Stimulated activated naive CD8-positive, alpha-beta T cell treated with anti-CD3 and anti-CD28 coated beads, Interleukin-15, amount 100 ng/mL, for 72 hours (primary cell): ENCODE data around the gene NFASC.

ENCODE experiments used
- ATAC-seq: fragments of 150-1000 bp; cut with Tn5 transposase; 2 replicates; pipeline ENCODE4 v1.10.0; 2021; ENCODE audit warnings: mild to moderate bottlenecking, moderate library complexity
- DNase-seq, 2 donors: peaks; one replicate each; pipeline ENCODE4 v3.0.0; 2021 to 2022
- H3K27ac Mint-ChIP-seq, 2 donors: one replicate each; pipeline ENCODE4 v1.8.0; 2022; ENCODE audit warnings: mild to moderate bottlenecking in 2 of 2, mixed read lengths in 2 of 2, moderate library complexity in 2 of 2
- H3K27me3 Mint-ChIP-seq: one replicate; pipeline ENCODE4 v1.8.0; 2022; ENCODE audit warnings: mixed read lengths
- H3K4me1 Mint-ChIP-seq: one replicate; pipeline ENCODE4 v1.8.0; 2022; ENCODE audit warnings: mild to moderate bottlenecking, mixed read lengths
- H3K4me3 Mint-ChIP-seq, 2 donors: one replicate each; pipeline ENCODE4 v1.8.0; 2022; ENCODE audit warnings: mild to moderate bottlenecking in 2 of 2, mixed read lengths in 2 of 2, moderate library complexity in 1 of 2
- H3K9me3 Mint-ChIP-seq, 2 donors: one replicate each; pipeline ENCODE4 v1.8.0; 2022; ENCODE audit warnings: mixed read lengths in 2 of 2

Gene NFASC

DNA sequence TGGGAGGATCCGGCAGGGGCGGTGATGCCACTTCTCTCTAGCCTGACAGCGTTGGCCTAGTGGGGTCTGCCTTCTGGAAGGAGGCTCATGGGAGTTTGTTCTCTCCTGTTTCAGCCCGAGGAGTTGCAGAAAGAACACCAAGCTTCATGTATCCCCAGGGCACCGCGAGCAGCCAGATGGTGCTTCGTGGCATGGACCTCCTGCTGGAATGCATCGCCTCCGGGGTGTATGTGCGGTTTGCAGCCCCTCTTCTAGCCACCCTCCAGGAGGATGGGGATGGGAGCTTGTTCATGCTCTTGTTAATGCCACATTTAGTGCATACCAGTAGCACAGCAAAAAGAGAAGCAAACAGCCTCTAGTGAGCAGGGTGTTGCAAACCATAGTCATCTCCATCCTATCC is 97.5 kb downstream of the NFASC start:
- Mint-ChIP-seq H3K4me1 (peaks cover 9% of the 10 kb centered on the region), H3K9me3 (no peaks in the 10 kb centered on the region), H3K4me3 (no peak overlapping the region), H3K27ac (no peak overlapping the region), H3K27me3 (peaks cover 61% of the 10 kb centered on the region)
- ATAC-seq = no peak
- no peak for DNase-seq

DNA sequence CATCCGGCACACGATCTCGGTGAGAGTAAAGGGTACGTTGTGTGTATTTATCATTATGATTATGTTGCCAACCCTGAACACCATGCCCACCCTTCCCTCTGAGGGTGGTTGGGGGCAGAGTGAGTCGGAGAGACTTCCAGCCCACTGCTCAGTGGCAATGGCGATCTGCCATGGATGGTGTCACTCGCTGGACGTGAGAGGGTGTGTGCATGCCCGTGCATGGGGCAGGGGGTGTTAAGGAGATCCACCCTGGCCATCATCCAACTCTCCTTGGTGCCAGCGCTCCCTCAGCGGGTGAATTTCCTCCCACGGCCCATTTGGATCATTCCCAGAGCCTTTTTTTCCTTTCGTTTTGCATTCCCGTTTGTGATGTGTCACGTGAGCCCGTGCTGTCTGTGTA is 98.3 kb downstream of the NFASC start:
- H3K9me3 Mint-ChIP-seq = no peaks in the 10 kb centered on the region
- H3K4me1 Mint-ChIP-seq = peaks cover 9% of the 10 kb centered on the region
- H3K27me3 Mint-ChIP-seq = peaks cover 61% of the 10 kb centered on the region
- DNase-seq (no peak), ATAC-seq (no peak)
- H3K27ac Mint-ChIP-seq = no peak overlapping the region
- H3K4me3 Mint-ChIP-seq = no peak overlapping the region

DNA sequence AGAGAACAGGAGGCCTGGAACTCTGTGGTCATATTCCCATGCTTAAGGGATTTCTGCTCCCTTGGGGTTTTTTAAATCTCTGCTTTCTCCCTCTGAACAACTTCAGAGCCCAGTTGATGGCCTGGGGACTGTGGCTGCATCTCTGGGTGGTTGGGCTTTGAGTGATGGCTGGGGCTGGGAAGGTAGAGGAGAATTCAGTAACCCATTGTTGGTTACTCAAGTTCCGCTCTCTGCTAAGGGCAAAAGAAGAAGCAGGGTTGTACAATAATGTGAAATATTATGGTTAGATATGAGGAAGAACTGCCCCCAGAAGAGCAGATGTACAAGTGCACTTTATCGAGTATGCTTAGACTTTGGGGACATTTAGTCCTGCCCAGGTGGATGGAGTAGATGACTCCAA is 100.3 kb downstream of the NFASC start:
- Mint-ChIP-seq H3K4me1 (peaks cover 9% of the 10 kb centered on the region), H3K4me3 (no peak overlapping the region), H3K27ac (no peak overlapping the region), H3K27me3 (peaks cover 66% of the 10 kb centered on the region), H3K9me3 (no peaks in the 10 kb centered on the region)
- DNase-seq (no peak), ATAC-seq (no peak)

DNA sequence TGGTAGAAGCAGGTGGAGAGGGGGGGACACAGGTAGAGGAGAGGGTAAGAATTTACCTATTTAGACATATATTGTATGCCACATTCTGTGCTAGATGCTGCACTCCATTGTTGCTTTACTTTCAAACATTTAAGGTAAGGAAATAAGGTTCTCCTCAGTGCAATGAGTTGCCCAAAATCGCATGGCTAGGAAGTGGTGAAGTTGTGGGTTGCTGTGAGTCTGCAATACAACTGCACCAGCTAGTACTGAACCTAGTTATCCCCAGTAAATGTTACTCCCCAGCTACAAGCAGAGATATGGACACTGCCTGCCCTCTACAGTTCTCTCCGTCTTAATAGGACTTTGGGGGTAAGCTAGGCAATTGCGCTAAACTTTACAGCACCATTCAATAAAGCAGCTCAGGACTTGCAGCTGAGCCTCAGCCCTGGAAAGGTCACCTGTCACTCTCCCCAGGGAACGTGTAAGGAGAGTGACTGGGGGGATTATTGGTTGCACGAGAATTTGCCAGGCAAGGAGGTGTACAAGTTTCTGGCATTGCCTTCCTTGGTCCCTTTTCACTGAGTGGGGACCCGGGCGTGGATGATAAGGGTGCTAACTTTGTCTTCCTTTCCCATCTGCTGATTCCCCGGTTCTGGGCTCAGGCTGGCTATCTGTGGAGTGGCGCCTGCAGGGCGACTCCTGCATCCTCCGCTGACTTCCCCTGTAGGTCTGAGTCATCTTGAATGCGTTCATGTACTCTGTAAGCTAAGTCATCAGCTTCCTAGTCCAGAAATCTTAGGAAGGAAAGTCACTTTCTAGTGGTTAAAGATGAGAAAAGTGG is 101.1 kb downstream of the NFASC start:
- Mint-ChIP-seq H3K27me3 (peaks cover 67% of the 10 kb centered on the region), H3K4me1 (peaks cover 9% of the 10 kb centered on the region), H3K4me3 (no peak overlapping the region), H3K27ac (no peak overlapping the region), H3K9me3 (no peaks in the 10 kb centered on the region)
- ATAC-seq (no peak), DNase-seq (no peak)

DNA sequence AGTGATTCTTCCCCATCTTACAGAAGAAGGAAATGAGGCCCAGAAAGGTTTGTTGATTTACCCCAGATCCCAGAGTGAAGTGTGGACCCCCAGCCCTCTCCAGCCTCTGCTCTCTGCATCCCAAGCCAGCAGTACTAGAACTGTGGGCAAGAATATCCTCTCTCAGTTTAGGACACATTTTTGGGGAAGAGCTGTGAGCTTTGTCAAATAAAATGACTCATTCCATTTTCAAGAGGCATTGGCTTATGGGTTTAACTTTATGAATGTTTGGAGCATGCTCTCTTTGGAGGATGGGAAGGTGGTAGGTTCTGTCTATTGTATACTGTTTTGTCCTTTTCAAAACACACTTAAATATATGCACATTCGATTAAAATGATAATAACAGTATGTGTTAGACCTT is 101.8 kb downstream of the NFASC start:
- Mint-ChIP-seq H3K4me3 (no peak overlapping the region), H3K27ac (no peak overlapping the region), H3K4me1 (peaks cover 16% of the 10 kb centered on the region), H3K27me3 (peaks cover 64% of the 10 kb centered on the region), H3K9me3 (no peaks in the 10 kb centered on the region)
- ATAC-seq (no peak), DNase-seq (no peak)

DNA sequence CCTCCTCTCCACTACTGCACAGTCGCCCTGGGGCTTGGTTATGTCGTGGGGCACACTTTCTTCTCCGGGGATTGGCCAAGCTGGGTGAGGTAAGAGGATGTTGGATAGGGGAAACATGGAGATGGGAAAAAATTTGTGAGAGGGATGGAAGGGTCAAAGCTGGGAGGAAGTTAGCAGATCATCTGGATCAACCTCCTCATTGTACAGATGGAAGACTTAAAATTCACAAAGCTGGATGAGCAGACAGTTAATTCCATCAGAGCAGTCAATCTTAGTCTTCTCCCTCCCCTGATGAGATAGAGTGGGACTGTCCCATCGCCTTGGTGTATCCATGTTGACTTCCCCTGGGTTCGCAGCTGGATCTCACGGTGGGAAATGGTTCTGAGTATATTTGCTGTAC is 102.8 kb downstream of the NFASC start:
- peaks cover 70% of the 10 kb centered on the region for H3K27me3 Mint-ChIP-seq
- no peaks in the 10 kb centered on the region for H3K9me3 Mint-ChIP-seq
- peaks cover 21% of the 10 kb centered on the region for H3K4me1 Mint-ChIP-seq
- no peak overlapping the region for H3K4me3 Mint-ChIP-seq
- no peak for DNase-seq
- H3K27ac Mint-ChIP-seq = no peak overlapping the region
- no peak for ATAC-seq

DNA sequence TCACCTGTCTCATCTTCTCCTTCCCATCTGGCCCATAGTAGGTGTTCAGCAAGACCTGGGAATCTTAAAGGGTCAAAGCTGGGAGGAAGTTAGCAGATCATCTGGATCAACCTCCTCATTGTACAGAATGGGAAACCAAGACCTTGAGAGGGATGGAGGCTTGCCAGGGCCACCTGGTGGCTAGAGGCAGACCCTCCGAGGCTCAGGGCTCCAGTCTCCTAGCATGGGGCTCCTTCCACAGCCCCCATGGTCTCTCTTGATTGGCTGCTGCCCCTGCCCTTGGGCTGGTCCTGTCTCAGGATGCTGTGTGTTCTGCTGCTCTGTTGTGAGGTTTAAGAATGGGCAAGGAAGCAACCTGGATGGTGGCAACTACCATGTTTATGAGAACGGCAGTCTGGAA is 103.7 kb downstream of the NFASC start:
- DNase-seq = no peak
- Mint-ChIP-seq H3K9me3 (no peaks in the 10 kb centered on the region), H3K4me3 (no peak overlapping the region), H3K4me1 (peaks cover 21% of the 10 kb centered on the region), H3K27ac (no peak overlapping the region), H3K27me3 (peaks cover 73% of the 10 kb centered on the region)
- no peak for ATAC-seq

DNA sequence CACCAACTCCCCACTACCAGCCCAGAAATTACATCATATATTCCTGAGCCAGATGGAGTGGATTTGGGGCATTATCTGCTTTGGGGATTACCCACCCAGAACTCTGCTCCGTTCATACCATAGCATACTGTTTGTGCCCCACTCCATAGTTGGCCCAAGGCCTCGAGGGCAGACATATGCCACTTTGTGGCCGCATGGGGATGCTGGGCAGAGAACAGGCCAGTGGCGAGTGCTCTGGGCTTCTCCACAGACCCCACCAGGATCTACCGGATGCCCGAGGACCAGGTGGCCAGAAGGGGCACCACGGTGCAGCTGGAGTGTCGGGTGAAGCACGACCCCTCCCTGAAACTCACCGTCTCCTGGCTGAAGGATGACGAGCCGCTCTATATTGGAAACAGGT is 104.4 kb downstream of the NFASC start:
- H3K9me3 Mint-ChIP-seq = no peaks in the 10 kb centered on the region
- no peak overlapping the region for H3K4me3 Mint-ChIP-seq
- H3K27me3 Mint-ChIP-seq = peaks cover 75% of the 10 kb centered on the region
- ATAC-seq (no peak), DNase-seq (no peak)
- peaks cover 21% of the 10 kb centered on the region for H3K4me1 Mint-ChIP-seq
- no peak overlapping the region for H3K27ac Mint-ChIP-seq

DNA sequence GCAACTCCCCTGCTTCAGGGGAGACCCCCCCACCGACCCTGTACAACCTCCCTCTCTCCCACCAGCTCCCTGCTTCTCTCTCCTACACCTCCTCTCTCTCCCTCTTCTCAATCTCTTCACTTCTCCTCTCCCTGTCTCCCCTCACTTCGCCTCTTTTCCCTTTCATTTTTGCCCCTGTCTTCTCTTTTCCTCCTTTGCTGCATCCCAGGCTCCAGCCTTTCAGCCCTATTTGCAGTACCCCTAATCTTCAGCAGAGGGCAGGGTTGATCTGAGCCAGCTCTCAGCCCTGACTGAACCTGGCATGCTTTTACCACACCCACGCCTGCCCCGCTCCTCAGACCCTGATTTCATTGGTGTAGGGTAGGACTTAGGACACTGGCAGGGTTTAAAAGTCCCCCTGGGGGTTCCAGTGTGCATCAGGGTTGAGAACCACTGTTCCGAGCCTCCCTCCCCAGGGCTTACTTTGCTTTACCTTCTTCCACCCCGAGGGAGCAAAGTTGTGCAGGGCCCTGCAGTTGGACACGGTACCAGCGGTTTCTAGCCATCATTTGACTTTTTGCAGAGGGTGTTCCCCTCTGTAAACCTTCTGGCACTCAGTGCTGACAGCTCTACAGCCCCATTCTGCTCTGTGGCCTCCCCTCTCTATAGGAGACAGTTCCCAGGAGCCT is 105.0 kb downstream of the NFASC start:
- Mint-ChIP-seq H3K27me3 (peaks cover 74% of the 10 kb centered on the region), H3K27ac (no peak overlapping the region), H3K4me3 (no peak overlapping the region), H3K4me1 (peaks cover 21% of the 10 kb centered on the region), H3K9me3 (no peaks in the 10 kb centered on the region)
- DNase-seq = peak; percentile 41 to 44
- peak; percentile 65 for ATAC-seq

DNA sequence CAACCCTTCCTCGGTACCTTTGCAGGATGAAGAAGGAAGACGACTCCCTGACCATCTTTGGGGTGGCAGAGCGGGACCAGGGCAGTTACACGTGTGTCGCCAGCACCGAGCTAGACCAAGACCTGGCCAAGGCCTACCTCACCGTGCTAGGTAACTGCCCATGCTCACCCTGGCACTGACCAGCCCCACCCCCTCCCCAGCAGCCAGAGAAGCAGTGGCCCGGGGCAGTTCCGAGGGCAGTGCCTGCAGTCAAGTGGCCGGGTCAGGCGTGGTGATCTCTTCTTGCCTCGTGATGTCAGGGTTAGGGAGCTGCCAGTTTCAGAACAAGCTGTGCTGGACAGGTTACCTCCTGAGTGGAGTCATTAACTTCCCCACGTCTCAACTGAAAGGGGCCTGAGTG is 106.0 kb downstream of the NFASC start:
- no peak overlapping the region for H3K27ac Mint-ChIP-seq
- ATAC-seq (no peak), DNase-seq (no peak)
- peaks cover 21% of the 10 kb centered on the region for H3K4me1 Mint-ChIP-seq
- peaks cover 67% of the 10 kb centered on the region for H3K27me3 Mint-ChIP-seq
- no peak overlapping the region for H3K4me3 Mint-ChIP-seq
- no peaks in the 10 kb centered on the region for H3K9me3 Mint-ChIP-seq

DNA sequence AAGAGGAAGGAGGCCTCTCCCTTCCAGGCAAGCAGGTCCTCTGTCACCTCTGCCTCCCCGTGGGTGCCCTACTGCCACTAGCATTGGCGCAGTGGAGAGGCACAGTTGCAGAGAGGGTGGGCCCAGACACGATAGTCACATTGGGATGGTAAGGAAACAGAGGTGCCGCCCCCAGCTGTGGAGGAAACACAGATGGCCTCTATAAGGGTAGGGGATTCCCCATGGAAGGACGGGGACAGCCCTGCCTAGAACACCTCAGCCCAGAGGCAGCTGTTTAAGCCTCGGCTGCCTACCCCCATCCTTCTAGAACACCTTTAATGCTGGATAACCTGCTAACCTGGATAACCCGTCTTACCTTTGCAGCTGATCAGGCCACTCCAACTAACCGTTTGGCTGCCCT is 106.7 kb downstream of the NFASC start:
- no peak for DNase-seq
- Mint-ChIP-seq H3K27ac (no peak overlapping the region), H3K4me3 (no peak overlapping the region), H3K4me1 (peaks cover 14% of the 10 kb centered on the region), H3K27me3 (peaks cover 62% of the 10 kb centered on the region), H3K9me3 (no peaks in the 10 kb centered on the region)
- ATAC-seq = peak; percentile 59

DNA sequence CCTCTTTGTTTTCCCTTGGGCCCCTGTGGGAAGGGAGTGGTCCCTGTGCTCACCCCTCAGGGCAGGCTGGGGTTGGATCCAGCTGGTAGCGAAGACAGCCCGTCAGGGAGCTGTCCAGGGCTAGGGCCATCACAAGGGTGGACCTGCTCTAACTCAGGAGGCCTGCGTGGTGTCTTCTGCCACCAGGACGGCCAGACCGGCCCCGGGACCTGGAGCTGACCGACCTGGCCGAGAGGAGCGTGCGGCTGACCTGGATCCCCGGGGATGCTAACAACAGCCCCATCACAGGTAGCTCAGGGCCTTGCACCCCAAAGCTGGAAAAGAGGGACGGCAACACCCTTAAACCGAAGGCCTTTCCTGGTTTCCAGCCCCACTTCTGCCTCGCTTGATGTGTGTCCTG is 108.1 kb downstream of the NFASC start:
- peaks cover 66% of the 10 kb centered on the region for H3K27me3 Mint-ChIP-seq
- peaks cover 22% of the 10 kb centered on the region for H3K4me1 Mint-ChIP-seq

DNA sequence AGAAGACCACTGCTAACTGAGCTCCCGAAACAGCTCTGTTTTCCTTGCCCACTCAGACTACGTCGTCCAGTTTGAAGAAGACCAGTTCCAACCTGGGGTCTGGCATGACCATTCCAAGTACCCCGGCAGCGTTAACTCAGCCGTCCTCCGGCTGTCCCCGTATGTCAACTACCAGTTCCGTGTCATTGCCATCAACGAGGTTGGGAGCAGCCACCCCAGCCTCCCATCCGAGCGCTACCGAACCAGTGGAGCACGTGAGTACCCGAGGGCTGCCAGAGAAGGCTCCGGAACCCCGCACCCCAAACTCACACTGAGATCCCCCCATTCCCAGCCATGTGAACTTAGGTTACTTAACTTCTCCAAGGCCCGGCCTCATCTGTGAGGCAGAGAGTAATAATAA is 108.6 kb downstream of the NFASC start:
- DNase-seq = no peak
- ATAC-seq = no peak
- Mint-ChIP-seq H3K9me3 (no peaks in the 10 kb centered on the region), H3K27me3 (peaks cover 63% of the 10 kb centered on the region), H3K4me1 (peaks cover 22% of the 10 kb centered on the region), H3K27ac (no peak overlapping the region), H3K4me3 (no peak overlapping the region)

More for the DNA sequence above, 108.1 kb downstream of the NFASC start:
- Mint-ChIP-seq H3K27ac (no peak overlapping the region), H3K4me3 (no peak overlapping the region), H3K9me3 (no peaks in the 10 kb centered on the region)
- no peak for DNase-seq
- no peak for ATAC-seq

DNA sequence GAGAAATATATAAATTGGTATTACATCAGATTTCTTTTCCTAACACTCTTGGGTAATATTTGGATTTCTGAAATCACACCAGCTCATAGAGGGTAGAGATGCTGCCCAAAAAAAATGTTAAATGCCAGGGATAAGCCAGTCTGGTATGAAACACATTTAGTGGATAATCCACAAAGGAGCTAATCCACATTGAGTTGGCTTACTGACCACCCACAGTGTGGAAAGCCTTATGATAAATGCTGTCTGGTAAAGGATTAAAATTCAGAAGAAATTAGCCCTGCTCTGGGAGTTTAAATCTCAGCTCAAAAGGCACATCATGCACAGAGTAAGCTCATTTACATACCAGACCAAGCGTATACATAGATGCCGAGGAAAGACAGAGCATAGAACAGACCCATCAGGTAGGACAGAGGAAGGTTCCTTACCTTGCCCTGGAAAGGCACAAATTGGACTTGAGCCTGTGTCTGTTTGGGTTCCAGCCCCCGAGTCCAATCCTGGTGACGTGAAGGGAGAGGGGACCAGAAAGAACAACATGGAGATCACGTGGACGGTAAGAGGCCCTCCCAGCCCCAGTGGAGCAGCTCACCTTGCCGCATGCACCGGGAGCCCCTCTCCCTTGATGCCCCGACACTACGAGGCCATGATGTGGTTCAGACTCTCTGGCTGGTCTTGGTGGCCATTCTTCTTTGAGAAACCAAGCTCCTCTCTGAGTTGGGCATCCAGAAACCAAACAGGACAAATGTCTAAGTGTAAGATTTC is 109.4 kb downstream of the NFASC start:
- Mint-ChIP-seq H3K9me3 (no peaks in the 10 kb centered on the region), H3K4me1 (peaks cover 22% of the 10 kb centered on the region), H3K27ac (no peak overlapping the region), H3K4me3 (no peak overlapping the region), H3K27me3 (peaks cover 59% of the 10 kb centered on the region)
- DNase-seq = no peak
- ATAC-seq = no peak

DNA sequence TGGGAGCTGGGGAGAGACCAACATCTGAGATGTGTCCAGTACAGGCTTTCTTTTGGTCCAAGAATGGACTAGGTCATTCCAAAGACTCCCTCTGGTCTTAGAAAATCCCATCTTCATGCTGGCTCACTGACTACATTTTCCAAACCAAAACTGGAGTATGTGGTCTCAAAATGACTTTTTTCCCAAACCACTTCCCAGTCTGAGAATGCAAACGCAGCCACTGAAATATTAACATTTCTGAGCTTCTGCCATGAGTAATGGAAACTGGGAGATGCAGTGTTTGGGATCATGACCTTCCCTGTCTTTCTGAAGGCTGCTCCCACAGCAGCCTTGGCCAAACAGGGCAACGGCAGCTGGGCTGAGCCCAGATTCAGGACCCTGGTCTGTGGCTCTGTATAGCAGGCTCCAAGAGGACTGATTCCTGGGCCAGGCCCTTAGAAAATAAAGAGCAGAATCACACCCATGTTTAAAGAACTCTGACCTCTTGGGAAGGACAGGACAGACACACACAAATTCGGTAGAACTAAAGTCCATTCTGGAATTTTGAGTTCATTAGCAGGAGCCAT is 110.3 kb downstream of the NFASC start:
- H3K4me1 Mint-ChIP-seq = peaks cover 22% of the 10 kb centered on the region
- ATAC-seq (no peak), DNase-seq (no peak)
- H3K27ac Mint-ChIP-seq = no peak overlapping the region
- peaks cover 51% of the 10 kb centered on the region for H3K27me3 Mint-ChIP-seq
- H3K4me3 Mint-ChIP-seq = no peak overlapping the region
- no peaks in the 10 kb centered on the region for H3K9me3 Mint-ChIP-seq

DNA sequence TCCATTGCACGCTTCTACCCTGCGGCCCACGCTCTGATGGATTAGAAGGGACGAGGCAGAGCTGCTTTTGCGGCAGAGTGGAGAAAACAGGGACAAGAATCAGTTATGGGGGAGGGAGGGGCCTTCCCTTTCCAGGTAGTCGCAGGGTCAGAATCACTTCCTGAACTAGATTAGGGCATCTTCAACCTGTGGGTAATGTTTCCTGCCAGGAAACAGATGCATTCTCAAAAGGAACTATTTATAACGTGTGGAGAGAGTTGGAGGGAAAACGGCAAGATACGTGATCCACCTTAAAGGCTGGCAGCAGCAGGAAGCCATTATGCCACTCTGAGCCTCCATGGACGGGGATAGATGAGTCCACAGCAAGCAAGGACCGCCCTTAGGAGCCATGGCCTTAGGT is 112.5 kb downstream of the NFASC start:
- DNase-seq (no peak), ATAC-seq (no peak)
- Mint-ChIP-seq H3K27me3 (peaks cover 32% of the 10 kb centered on the region), H3K4me3 (no peak overlapping the region), H3K27ac (no peak overlapping the region), H3K4me1 (peaks cover 10% of the 10 kb centered on the region), H3K9me3 (no peaks in the 10 kb centered on the region)
